ENCODE data around the gene ROR2.
"Not testable (repeated sequence)": the region's sequence is repeated elsewhere in the genome, so short reads cannot be mapped to it uniquely, and the experiment has no call there.

Gene ROR2

DNA sequence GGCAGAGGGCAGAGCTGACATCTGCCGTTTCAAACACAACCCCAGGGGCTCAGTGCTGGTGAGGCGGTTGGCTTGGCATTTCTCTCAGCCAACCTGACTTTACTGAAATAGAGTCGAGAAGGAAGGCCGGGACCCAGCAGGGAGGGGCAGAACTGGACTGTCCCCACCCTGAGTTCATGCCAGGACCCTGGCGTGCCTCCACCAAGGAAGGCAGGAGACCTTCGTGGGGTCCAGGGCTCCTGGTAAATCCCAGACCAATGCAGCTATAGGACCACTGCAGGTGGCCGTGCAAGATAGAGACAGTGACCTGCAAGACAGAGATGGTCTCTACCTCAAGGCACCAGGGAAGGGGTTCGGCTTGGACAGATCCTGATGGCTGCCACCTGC, 132.9 kb downstream of the ROR2 start:
- no peak for DNase-seq (ENCODE audit: low read depth)

DNA sequence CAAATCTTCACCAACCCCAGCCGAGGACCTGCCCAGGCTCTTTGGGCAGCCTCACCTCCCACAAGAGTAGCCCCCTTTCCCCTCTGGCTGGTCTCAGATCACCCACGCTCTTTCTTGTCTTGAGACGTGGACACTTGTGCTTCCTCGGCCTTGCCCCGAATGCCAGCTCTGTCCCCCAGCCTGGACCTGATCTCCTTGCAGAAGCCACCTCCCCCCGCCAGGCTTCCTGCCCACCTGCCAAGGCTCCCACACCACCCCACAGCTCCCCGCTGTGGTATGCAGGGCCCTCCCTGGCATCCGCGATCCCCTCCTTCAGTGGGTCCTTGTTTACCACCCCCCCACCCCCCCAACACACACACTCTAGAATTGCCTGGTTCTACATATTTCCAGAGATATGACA, 133.7 kb downstream of the ROR2 start:
- DNase-seq (ENCODE audit: low read depth): no peak

DNA sequence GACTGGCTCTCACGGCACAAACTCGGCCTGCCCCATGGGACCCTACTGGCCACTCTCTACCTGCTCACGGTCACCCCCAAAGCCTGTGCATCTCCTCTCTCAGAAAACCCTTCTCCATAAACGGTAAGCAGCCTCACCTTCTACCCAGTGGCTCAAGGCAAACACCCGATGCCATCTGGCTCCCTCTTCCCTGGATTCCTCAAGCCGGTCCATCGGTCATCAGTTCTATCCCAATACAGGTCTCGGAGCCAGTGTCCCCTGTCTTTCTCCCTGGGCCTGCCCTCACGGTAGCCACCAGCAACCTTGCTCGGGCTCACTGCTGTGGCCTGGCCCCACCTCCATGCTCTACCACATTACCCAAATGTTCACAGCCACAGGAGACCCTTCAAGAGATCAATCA, 134.1 kb downstream of the ROR2 start:
- DNase-seq (ENCODE audit: low read depth): no peak

DNA sequence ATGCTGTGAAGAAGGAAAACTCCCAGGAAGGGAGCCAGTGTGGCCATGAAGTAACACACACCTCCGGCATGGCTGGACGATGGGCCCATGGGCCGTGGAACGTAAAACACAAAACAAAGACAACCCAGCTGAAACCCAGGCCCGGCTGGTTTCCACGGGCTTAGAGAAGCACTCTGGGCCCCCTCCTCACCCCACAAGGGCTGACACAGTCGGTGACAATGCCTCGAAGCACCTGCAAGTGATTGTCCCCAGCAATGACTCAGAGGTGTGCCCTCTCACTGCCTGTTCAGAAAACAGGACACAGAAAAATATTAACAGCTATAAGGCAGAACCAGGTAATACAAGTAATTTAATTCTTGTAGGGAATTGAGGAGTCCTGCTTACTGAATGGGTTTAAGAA, 135.3 kb downstream of the ROR2 start:
- no peak for DNase-seq (ENCODE audit: low read depth)

DNA sequence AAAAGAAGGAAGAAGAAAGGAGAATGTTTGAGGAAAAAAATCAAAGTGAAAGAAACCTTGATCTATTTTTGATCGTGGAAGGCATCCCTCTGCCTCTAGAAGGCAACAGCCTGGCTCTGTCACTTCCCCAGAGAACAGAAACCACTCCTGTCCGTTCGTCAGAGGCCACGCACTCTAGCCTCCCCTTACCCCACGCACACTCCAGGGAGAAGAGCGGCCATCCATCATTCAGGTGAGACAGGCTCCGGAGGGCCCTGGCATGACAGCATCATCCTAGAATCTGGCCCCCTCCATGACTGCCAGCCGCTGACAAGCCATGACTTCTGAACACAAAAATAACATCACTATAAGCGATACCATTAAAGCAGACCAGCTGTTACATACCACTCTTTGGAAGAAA, 135.8 kb downstream of the ROR2 start:
- no peak for DNase-seq (ENCODE audit: low read depth)

DNA sequence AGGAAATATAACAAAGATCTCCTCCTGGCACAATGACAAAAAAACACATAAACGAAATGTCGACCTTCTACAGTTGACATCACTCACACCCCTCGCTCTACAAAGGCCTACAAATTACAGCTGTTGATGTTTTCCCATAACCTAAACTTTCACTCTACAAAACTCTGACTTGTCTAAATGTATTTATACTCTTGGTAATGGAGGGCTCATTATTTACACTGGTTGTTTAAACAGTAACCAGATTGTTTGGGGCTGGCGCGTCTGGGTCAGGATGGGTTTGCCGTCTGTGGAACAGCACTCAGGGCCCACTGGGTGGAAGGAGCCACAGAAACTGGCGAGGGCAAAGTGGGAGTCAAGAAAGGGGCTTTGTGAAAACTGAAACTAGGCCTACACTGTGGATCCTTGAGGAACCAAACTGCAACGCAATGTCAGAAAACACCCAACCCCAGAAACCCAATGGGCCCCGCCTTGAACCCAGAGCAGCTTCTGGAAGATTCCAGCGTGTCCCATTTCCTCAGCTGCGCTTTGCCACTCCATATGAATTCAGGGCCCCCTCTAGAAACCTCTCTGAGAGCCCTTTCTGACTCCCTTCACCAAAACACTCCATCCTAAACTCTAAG, 136.7 kb downstream of the ROR2 start:
- DNase-seq (ENCODE audit: low read depth): no peak

DNA sequence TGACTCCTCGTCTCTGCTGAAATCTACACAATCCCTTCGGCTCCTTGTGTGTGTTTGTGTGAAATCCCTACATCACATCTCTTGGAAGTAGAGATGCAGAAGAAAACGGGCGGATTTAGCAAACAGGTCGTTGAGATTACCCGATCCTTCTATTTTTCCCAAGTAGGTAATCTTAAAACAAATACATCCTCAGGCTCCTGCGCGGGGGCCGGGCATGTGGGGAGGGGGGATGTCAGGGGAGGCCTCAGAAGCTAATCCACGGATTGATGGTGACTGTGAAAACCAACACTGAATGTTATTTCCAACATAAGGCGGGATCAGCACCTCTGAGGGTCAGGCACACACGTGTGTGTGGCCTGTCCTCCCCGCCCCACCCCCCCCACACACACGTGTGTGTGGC, 137.8 kb downstream of the ROR2 start:
- no peak for DNase-seq (ENCODE audit: low read depth)

DNA sequence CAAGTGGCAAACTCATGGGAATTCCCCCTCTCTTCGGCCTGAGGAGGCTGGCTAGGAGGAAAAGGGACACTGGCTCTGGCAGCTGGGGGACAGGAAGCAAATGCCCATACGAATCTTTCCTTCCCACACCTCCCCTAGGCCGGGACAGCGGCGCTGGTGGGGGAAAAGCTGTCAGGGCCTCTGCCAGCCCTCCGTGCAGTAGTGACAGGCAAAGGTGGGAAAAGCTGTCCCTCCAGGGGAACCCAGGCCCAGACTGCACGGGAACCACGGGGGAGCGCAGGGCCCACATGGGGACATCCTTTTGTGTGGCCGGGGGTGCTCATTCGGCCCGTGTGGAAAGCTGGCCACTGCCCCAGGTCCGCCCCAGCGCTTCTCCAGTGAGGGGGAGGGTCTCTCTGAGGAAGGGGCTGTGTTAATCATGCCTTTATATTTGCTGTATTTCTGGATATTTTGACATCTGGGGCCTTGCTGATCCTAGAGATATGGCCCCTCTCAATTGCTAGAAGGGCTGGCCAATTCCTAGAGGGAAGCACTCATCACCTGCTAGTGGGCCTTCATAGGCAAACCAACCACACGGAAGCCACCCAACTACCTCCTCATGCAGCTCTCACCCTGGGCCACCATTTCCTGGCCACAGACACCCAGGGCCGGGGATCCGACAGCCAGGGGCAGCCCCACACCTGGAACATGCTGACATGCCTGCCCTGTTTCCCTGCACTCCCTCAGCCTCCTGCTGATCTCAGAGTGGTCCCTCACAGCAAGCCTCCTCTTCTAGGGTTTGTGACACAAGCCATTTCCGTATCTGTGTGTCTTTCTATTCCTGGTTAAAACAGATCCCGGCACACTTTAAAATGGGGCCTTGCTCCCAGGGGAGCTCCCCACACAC, 138.8 kb downstream of the ROR2 start:
- DNase-seq (ENCODE audit: low read depth): no peak

DNA sequence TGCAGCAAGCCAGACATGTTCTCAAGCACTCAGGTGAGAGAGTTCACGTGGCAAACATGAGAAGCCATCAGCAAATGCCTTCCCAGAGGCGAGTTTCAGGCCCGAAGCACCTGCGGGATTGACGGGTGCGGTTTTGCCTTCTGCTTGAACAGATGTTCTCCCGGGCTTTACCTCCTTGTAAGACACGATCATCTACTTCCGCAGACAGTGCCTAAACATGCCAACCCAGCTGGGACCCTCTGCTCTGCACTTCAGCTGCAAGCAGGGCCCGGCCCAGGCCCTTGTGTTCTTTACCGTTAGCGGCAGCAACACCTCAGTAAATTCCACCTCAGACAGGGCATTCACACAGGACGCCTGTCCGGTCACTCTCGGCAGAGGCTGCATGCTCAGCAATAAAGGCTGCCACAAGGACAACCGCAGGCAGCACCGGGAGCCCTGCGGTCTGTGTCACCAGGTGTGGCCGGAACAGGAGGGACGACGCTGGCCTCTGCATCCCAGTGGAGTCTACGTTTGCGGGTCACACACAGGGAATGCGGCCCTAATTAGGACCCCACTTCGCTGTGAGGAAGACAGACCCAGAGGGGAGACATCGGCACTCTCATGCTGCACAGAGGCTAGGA, 139.6 kb downstream of the ROR2 start:
- no peak for DNase-seq (ENCODE audit: low read depth)

DNA sequence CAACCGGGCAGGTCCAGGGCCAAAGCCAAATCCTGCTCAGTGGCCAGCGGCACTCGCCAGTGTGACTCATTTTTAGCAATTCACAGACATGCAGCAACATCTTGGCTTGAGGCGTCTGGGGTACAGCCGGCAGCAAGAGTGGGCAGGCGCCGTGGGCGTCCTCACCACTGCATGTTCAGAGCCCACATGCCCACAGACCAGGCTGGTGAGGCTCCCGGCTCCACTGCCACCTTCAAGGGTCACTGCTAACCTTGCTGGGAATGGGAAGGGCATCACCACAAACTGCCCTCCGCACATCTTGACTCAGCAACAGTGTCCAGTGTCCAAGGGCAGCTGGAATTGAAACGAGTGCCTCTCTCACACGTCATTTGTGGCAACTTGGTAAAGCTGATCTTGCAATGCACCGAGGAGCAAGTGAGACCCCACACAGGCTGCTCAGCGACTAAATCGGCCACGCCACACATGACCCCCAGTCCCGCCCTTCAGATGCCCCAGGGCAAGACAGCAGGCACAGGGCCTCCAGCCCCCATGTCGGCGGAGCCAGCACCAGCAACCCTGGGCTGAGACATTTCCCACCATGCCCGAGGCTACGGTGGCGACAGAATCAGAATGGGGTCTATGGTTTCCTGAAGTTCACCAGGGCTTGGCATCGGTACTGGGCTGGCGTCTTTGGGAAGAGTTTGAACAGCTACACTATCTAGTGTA, 140.3 kb downstream of the ROR2 start:
- DNase-seq (ENCODE audit: low read depth): peak; percentile 33

DNA sequence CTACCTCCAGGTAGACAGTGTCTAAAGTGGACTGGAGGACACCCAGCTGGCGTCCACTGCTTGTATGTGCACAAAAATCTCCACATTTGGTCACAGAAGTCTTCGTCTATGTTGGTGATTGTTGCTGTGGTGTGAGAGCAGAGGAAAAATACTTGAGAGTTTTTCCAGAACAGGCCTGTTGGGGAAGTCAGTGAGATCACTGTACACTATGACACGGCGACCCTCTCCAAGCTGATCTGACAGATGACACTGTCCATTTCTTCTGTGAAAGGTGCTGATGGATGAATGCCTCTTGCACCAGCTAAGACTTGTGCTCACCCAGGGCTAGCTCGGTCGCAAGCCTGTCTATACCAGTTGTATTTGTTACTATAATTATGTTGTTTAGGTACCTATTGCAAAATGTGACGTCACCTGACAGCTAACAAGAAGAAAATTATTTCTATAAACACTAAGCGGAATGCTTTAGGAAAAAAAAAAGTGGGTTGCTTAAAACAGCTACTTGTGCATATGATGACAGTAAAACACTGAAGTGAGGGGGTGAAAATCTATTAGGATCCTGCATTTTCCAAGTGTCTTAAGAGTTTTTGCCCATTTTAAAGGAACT, 142.3 kb downstream of the ROR2 start:
- no peak for DNase-seq (ENCODE audit: low read depth)

DNA sequence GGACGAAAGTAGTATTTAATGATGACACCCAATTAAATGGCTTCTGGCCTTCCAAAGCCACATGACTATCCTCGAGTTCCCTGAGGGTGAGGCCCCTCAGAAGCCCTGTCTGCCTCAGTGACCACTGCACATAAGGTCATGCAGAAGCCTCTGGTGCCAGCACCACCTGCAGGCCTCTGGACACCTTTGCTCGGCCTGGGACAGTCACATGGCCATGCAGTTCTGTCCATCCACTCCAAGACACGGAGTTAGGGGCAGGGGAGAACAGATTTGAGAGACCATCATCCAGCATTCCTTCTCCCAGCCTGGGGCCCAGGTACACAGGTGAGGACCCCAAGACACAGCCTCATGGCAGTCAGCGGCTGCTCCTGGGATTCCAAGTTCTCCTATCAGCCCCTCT, 145.0 kb downstream of the ROR2 start:
- no peak for DNase-seq (ENCODE audit: low read depth)

DNA sequence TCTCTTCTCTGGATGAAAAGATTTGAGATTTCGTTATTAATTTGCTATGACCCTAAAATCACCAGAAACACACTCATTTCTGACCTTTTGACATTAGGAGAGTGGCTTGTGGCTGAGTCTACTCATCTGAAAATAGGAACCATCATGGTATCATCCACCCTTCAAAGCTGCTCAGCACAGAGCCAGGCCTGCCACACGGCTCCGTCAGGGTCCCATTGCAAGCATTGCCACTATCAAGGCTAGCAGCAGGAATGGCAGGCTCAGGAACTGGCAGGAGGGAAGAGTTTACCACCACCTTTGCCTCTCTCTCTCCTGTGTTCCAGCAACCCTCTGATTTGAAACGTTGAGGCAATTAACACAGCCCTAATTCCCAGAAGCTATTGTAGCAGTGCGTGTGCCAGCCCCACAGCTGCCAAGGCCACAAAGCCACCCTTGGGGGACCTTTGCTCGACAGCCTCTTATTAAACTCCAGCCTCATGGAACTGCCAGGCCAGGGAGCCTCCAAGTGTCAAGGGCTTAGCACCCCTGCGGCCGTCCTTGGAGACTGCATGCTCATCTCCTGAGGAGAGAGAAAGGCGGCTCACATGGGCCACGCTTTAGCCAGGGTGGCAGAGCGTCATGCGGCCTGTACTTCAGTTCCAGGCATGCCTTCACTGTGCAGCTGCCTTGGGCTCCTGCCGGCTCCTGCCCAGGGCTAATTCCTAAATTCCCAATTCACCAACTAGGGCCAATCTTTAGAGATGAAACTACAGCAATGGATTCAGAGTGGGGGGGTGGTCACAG, 145.9 kb downstream of the ROR2 start:
- no peak for DNase-seq (ENCODE audit: low read depth)

DNA sequence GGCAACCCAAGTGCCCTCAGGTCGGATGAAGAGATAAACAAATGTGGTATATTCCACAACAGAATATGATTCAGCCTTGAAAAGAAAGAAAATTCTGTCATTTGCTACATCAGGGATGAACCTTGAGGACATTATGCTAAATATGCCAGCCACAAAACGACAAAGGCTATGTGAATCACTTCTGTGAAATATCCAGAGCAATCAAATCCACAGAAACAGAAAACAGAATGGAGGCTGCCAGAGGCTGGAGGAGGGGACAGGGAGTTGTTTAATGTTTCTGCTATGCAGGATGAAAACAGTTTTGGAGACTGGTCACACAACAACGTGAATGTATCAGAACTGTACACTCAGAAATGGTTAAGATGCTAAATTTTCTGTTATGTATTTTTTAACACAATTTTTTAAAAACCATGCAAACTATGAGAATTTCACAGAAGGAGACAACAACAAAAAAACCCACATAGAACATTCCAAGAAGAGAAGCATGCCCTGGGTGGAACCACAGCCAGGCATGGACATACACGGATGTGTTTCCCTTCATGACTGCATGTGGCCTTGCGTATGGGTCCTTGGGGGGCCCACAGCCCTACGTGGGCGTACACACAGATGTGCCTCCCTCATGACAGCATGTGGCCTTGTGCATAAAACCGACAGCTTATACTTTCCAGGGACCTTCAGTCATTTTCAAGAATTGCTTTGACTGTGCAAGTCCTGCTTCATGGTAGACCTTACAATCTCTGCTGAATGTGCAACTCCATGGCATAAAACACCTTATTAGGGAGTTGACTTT, 146.7 kb downstream of the ROR2 start:
- DNase-seq (ENCODE audit: low read depth): peak; percentile 59

DNA sequence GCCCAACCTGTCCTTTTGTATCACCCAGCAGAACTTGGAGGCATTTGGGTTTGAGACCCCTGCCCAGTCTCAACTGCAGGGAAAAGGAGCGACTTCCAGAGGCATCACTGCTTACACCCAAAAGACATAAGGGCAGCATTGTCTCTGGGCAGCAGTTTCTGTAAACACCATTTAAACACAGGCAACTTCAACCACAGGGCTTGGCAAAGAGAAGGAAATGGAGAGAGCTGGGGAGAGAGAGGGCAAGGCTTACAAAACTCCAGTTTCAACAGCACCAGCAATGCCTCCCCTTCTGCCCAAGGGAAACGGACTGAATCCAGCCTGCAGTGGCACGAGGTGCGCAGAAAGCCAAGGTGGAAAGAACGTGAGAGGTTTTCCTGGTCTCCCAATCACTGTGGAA, 147.6 kb downstream of the ROR2 start:
- no peak for DNase-seq (ENCODE audit: low read depth)

DNA sequence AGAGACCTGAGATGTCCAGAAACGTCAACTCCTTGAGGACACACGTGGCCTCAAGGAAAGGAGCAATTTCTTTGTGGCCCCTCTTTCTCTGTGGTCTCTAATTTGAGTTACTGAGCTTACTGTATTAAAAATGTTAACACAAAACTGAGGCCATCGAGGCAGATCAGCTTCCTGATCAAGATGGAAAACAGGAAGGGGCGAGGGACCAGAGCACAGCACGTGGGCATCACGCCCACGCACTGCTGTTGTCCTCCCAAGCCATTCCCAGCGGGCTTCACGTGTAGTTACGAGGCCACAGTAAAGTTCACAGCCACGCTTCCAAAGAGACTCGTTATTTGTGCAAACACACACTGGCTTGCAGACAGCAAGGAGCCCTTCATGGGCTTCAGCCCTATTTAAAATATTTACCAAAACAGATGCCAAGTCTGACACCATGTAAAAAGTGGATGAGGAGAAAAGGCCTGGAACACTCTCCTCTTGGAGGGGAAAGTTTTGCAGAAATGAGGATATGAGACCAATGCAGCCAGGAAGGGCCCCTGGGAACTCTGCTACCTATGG, 149.5 kb downstream of the ROR2 start:
- no peak for DNase-seq (ENCODE audit: low read depth)

DNA sequence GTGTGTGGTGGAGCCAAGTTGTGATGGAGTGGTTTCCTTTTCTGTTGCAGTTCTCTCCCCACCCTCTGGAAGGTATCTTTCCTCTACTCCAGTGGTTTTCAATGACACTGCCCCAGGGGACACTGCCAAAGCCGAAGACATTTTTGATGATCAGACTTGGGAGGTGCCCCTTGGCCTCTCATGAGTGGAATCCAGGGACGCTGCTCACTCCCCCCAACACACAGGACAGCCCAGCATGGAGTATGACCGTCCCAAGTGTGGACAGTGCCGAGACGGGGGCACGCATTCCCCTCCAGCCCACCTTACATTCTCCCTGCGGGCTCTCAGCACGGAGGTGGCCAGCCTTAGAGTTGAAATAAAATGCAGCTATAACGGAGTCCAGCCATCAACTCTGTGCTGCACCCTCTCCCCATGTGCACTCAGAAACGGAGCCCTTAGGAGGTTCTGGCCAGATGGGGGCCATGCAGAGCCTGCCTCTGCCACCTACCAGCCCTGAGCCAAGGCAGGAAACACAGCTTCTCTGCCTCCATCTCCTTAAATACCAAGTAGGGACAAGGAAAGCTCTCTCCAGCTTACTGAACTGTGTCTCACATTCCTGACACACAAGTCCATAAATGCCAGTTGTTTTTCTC, 150.8 kb downstream of the ROR2 start:
- DNase-seq (ENCODE audit: low read depth): no peak

DNA sequence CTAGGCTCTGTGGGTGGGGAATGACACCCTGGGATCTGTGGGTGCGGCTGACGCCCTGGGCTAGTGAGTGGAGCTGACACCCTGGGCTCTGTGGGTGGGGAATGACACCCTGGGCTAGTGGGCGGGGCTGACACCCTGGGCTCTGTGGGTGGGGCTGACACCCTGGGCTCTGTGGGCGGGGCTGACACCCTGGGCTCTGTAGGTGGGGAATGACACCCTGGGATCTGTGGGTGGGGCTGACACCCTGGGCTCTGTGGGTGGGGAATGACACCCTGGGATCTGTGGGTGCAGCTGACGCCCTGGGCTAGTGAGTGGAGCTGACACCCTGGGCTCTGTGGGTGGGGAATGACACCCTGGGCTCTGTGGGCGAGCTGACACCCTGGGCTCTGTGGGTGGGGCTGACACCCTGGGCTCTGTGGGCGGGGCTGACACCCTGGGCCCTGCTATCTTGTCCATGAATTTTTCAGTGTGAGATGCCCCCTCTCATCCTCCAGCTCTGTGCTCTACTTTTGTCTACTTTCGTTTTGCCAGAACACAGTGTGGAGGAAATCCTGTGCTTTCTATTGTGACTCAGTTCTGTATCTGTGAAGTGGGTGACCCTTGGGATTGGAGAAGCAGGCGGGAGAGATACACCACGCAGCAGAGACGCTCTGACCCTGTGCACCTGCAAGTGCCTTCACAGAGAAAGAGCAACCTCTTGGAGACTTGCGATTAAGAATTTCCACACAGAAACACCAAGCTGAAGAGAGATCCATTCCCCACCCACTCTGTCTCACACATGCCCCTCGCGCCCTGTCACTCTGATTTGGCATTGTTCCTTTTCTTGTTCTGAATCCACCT, 151.5 kb downstream of the ROR2 start:
- not testable (repeated sequence) for DNase-seq (ENCODE audit: low read depth)

DNA sequence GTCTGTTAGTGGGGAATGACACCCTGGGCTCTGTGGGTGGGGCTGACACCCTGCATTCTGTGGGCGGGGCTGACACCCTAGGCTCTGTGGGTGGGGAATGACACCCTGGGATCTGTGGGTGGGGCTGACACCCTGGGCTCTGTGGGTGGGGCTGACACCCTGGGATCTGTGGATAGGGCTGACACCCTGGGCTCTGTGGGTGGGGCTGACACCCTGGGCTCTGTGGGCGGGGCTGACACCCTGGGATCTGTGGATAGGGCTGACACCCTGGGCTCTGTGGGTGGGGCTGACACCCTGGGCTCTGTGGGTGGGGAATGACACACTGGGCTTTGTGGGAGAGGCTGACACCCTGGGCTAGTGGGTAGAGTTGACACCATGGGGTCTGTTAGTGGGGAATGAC, 152.5 kb downstream of the ROR2 start:
- not testable (repeated sequence) for DNase-seq (ENCODE audit: low read depth)

All from iris pigment epithelial cell (primary cell).